Measurements from ENCODE around the gene ARHGAP26. TPM values are rescaled to one million over a fixed set of nuclear protein-coding genes. Genes with fewer than 3 reads are reported as not detected.

The ARHGAP26 gene
- total and polyA plus RNA-seq, 7 experiments from 2014 or later = 10.5 to 123 (median 22.7) TPM

DNA sequence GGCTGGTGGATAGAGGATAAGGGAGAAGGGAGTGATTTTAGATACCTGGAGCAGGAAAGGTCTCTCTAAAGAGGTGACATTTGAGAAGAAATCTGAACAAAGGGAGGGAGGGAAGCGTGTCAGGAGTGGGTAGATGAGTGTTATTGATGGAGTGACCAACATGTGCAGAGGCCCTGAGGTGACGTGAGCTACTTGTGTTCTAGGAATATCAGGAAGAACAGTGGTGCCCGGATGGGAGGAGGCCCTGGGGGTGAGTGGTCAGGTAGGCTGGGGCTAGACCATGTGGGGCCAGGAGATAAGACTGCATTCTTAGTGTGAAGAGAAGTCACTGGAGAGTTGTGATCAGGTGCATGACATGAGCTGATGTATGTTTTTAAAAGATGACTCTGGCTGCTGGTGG is 256.2 kb downstream of the ARHGAP26 start:
- H3K36me3 ChIP-seq (ENCODE audit: control insufficient read depth in 2 of 3, insufficient read depth in 3 of 3, low read length in 3 of 3) = no peaks in the 10 kb centered on the region
- H3K4me3 ChIP-seq (ENCODE audit: low read length) = no peak overlapping the region
- Mint-ChIP-seq H3K4me1 (peaks cover 29 to 57% (median 51%) of the 10 kb centered on the region in 7 donors), H3K27ac (peak overlapping the region in 3 of 9 donors; percentile 3 to 43 (median 34)), H3K9me3 (no peaks in the 10 kb centered on the region), H3K27me3 (no peaks in the 10 kb centered on the region), H3K4me3 (no peak overlapping the region), H3K36me3 (peaks cover 0 to 19% (median 11%) of the 10 kb centered on the region in 5 donors)
- DNase-seq (no peak), ATAC-seq (no peak)
- intact Hi-C loops (cut with micrococcal nuclease) = no loop called here
- peaks cover 17 to 32% of the 10 kb centered on the region in 2 donors for H3K4me1 ChIP-seq (ENCODE audit: control insufficient read depth in 2 of 2, insufficient read depth in 2 of 2, low read length in 2 of 2)
- POLR2A ChIA-PET = no interaction called here
- H3K9me3 ChIP-seq (ENCODE audit: control insufficient read depth in 2 of 3, low read length in 3 of 3) = no peaks in the 10 kb centered on the region
- CTCF ChIA-PET = no interaction called here
- no peak overlapping the region for H3K27ac ChIP-seq (ENCODE audit: low read depth, low read length)
- no peaks in the 10 kb centered on the region for H3K27me3 ChIP-seq (ENCODE audit: control insufficient read depth in 2 of 2, insufficient read depth in 2 of 2, low read length in 2 of 2)

DNA sequence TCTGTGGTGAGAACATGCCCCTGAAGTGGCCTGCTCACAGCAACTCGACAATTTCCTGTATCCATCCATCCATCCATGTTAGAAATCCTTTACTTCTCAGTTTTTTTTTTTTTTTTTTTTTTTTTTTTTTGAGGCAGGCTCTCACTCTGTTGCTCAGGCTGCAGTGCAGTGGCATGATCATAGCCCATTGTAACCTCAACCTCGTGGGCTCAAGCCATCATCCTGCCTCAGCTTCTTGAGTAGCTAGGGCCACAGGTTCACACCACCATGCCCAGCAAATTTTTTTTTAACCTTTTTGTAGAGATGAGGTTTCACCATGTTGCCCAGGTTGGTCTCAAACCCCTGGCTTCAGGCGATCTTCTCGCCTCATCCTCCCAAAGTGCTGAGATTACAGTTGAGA is 259.1 kb downstream of the ARHGAP26 start:
- H3K27ac Mint-ChIP-seq = peak overlapping the region in 1 of 9 donors; percentile 18
- no peak for DNase-seq
- no peak for ATAC-seq
- peak overlapping the region in 2 of 10 donors; percentile 61 to 73 for H3K4me3 Mint-ChIP-seq
- no peaks in the 10 kb centered on the region for H3K36me3 ChIP-seq (ENCODE audit: control insufficient read depth in 2 of 3, insufficient read depth in 3 of 3, low read length in 3 of 3)
- ChIA-PET CTCF (no interaction called here), POLR2A (no interaction called here)
- no peaks in the 10 kb centered on the region for H3K27me3 ChIP-seq (ENCODE audit: control insufficient read depth in 2 of 2, insufficient read depth in 2 of 2, low read length in 2 of 2)
- peaks cover 25 to 48% (median 37%) of the 10 kb centered on the region in 7 donors for H3K4me1 Mint-ChIP-seq
- H3K36me3 Mint-ChIP-seq = peaks cover 0 to 25% (median 17%) of the 10 kb centered on the region in 5 donors
- H3K27me3 Mint-ChIP-seq = no peaks in the 10 kb centered on the region
- no peak overlapping the region for H3K4me3 ChIP-seq (ENCODE audit: low read length)
- intact Hi-C loops (cut with micrococcal nuclease) = no loop called here
- H3K4me1 ChIP-seq (ENCODE audit: control insufficient read depth in 2 of 2, insufficient read depth in 2 of 2, low read length in 2 of 2) = peaks cover 17 to 24% of the 10 kb centered on the region in 2 donors
- no peak overlapping the region for H3K27ac ChIP-seq (ENCODE audit: low read depth, low read length)
- no peaks in the 10 kb centered on the region for H3K9me3 Mint-ChIP-seq
- H3K9me3 ChIP-seq (ENCODE audit: control insufficient read depth in 2 of 3, low read length in 3 of 3) = no peaks in the 10 kb centered on the region

DNA sequence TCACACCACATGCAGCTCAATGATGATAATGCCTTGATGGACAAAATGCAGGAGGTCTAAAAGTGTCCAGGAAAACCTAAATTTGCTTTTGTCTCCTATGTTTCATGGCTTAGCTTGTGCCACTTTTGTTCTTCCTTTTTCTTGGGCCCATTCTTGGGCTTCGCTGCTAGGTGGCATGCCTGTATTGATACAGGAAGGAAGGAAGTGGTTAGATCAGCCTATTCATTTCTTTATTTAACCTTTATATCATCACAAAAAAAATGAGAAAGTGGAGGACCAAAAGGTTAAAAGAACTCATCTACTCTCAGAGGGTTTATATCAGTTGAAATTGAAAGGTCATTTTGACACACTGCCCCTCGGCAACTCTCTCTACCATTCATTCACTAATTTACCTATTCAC is 260.2 kb downstream of the ARHGAP26 start:
- intact Hi-C loops (cut with micrococcal nuclease) = loop anchor here in 1 of 2 donors (1.0 kb wide), 2 partner anchors 374 to 795 kb away; no protein-coding TSS in a partner anchor
- peak overlapping the region; percentile 8 to 74 (median 62) for H3K4me3 Mint-ChIP-seq
- H3K27ac Mint-ChIP-seq = peak overlapping the region in 3 of 9 donors; percentile 21 to 54 (median 32)
- Histone ChIP-seq H3K4me3 (ENCODE audit: low read length) (peak overlapping the region; percentile 2), H3K36me3 (ENCODE audit: control insufficient read depth in 2 of 3, insufficient read depth in 3 of 3, low read length in 3 of 3) (no peaks in the 10 kb centered on the region), H3K9me3 (ENCODE audit: control insufficient read depth in 2 of 3, low read length in 3 of 3) (no peaks in the 10 kb centered on the region), H3K4me1 (ENCODE audit: control insufficient read depth in 2 of 2, insufficient read depth in 2 of 2, low read length in 2 of 2) (peaks cover 17 to 24% of the 10 kb centered on the region in 2 donors), H3K27ac (ENCODE audit: low read depth, low read length) (no peak overlapping the region), H3K27me3 (ENCODE audit: control insufficient read depth in 2 of 2, insufficient read depth in 2 of 2, low read length in 2 of 2) (no peaks in the 10 kb centered on the region)
- H3K27me3 Mint-ChIP-seq = no peaks in the 10 kb centered on the region
- peaks cover 25 to 44% (median 32%) of the 10 kb centered on the region in 7 donors for H3K4me1 Mint-ChIP-seq
- H3K9me3 Mint-ChIP-seq = no peaks in the 10 kb centered on the region
- POLR2A ChIA-PET = interaction anchor here (0.6 kb wide), 1 partner anchor 256 kb away, joined by 5 read pairs; no protein-coding TSS in a partner anchor
- peak; percentile 67 for ATAC-seq
- DNase-seq = peak in 6 of 9 donors; percentile 11 to 44 (median 31)
- peaks cover 0 to 29% (median 22%) of the 10 kb centered on the region in 5 donors for H3K36me3 Mint-ChIP-seq
- CTCF ChIA-PET = interaction anchor here (1.0 kb wide), 1 partner anchor 28 kb away, joined by 5 read pairs; no protein-coding TSS in a partner anchor

DNA sequence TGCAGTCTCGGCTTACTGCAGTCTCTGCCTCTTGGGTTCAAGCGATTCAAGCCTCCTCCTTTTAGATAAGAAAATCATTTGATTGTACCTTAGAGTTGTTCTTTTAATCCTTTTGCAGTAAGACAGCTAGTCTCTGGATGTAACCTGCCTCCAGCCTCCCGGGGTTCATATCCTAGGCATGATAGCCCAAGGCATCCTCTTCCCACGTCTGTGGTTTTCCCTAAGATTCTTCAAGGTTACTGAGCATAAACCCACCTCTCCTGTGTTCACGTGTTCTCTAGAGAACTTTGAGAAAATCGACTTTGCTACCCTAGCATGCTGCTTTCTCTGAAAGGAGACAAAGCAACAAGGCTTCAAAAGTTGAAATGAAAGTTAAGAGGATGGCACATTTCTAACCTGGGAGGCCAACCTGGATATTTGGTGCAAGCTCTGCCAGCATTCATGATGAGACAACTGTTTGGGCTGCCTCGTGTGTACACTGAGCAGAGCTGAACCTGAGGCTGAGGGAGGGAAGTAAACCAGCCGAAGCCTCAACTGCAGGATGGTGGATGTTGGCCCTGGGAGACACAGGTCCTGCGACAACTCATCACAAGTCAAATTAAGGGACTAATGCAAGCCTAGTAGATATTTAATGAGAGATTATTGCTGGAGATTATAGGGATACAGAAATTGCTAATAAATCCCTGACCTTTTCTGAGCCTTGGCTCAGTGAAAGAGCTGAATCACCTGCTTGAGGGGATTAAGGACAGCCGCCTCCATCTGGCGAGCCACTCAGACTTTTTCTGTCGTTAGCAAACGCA is 261.8 kb downstream of the ARHGAP26 start:
- POLR2A ChIA-PET = no interaction called here
- H3K27ac ChIP-seq (ENCODE audit: low read depth, low read length) = no peak overlapping the region
- ATAC-seq (no peak), DNase-seq (no peak)
- no peak overlapping the region for H3K4me3 Mint-ChIP-seq
- no peaks in the 10 kb centered on the region for H3K27me3 ChIP-seq (ENCODE audit: control insufficient read depth in 2 of 2, insufficient read depth in 2 of 2, low read length in 2 of 2)
- H3K36me3 Mint-ChIP-seq = peaks cover 0 to 33% (median 22%) of the 10 kb centered on the region in 5 donors
- H3K27ac Mint-ChIP-seq = peak overlapping the region in 2 of 9 donors; percentile 23 to 59
- intact Hi-C loops (cut with micrococcal nuclease) = no loop called here
- H3K36me3 ChIP-seq (ENCODE audit: control insufficient read depth in 2 of 3, insufficient read depth in 3 of 3, low read length in 3 of 3) = no peaks in the 10 kb centered on the region
- no peaks in the 10 kb centered on the region for H3K27me3 Mint-ChIP-seq
- peaks cover 17 to 24% of the 10 kb centered on the region in 2 donors for H3K4me1 ChIP-seq (ENCODE audit: control insufficient read depth in 2 of 2, insufficient read depth in 2 of 2, low read length in 2 of 2)
- peaks cover 23 to 37% (median 32%) of the 10 kb centered on the region in 7 donors for H3K4me1 Mint-ChIP-seq
- CTCF ChIA-PET = no interaction called here
- H3K9me3 ChIP-seq (ENCODE audit: control insufficient read depth in 2 of 3, low read length in 3 of 3) = no peaks in the 10 kb centered on the region
- H3K4me3 ChIP-seq (ENCODE audit: low read length) = no peak overlapping the region
- H3K9me3 Mint-ChIP-seq = no peaks in the 10 kb centered on the region

DNA sequence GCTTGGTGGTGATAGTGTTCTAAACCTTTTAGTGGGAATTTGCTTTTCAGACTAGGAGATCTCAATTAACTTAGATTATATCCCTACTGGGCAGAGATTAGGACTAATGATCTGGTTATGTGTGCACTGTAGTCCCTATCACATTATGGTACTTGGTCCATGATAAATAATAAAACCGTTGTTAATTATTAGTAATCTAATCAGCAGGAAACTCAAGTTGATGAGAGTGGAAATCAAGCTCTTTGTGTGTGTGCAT is 262.3 kb downstream of the ARHGAP26 start:
- H3K27me3 Mint-ChIP-seq = no peaks in the 10 kb centered on the region
- H3K4me1 ChIP-seq (ENCODE audit: control insufficient read depth in 2 of 2, insufficient read depth in 2 of 2, low read length in 2 of 2) = peaks cover 17 to 24% of the 10 kb centered on the region in 2 donors
- peaks cover 23 to 40% (median 32%) of the 10 kb centered on the region in 7 donors for H3K4me1 Mint-ChIP-seq
- no peaks in the 10 kb centered on the region for H3K27me3 ChIP-seq (ENCODE audit: control insufficient read depth in 2 of 2, insufficient read depth in 2 of 2, low read length in 2 of 2)
- no peaks in the 10 kb centered on the region for H3K9me3 Mint-ChIP-seq
- H3K4me3 Mint-ChIP-seq = no peak overlapping the region
- ChIA-PET CTCF (no interaction called here), POLR2A (no interaction called here)
- peak overlapping the region in 1 of 9 donors; percentile 59 for H3K27ac Mint-ChIP-seq
- intact Hi-C loops (cut with micrococcal nuclease) = no loop called here
- H3K36me3 Mint-ChIP-seq = peaks cover 0 to 38% (median 22%) of the 10 kb centered on the region in 5 donors
- H3K4me3 ChIP-seq (ENCODE audit: low read length) = no peak overlapping the region
- no peak overlapping the region for H3K27ac ChIP-seq (ENCODE audit: low read depth, low read length)
- H3K9me3 ChIP-seq (ENCODE audit: control insufficient read depth in 2 of 3, low read length in 3 of 3) = no peaks in the 10 kb centered on the region
- DNase-seq (no peak), ATAC-seq (no peak)
- no peaks in the 10 kb centered on the region for H3K36me3 ChIP-seq (ENCODE audit: control insufficient read depth in 2 of 3, insufficient read depth in 3 of 3, low read length in 3 of 3)

DNA sequence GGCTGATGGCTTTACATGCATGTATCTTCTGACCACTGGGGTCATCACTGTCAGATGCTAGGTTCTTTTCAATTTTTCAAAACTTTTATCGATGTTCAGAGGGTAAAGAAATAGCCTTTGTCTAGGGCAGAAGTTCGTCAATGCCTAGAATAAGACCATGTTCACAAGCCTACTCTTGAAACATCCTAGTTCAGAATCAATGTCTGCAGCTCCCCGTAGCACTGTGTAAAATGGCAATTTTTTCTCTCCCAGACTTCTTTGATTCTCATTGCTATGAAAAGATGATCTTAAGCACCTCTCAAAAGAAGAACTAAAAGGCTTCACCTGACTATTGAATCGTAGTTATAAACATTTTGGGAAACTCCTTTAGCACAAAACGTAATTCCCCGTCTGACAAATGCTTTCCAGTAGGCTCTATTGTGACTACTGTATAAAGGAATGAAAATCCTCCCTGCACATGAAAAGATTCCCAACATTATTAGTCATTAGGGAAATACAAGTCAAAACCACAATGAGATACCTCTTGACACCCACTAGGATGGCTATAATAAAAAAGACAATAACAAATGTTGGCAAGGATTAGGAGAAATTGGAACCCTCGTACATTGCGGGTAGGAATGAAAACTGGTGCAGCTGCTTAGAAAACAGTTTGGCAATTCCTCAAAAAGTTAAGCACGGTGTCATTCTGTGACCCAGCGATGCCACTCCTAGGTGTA is 263.5 kb downstream of the ARHGAP26 start:
- no peak for ATAC-seq
- DNase-seq = no peak
- POLR2A ChIA-PET = no interaction called here
- Mint-ChIP-seq H3K4me1 (peaks cover 23 to 49% (median 32%) of the 10 kb centered on the region in 7 donors), H3K27ac (no peak overlapping the region), H3K4me3 (no peak overlapping the region), H3K9me3 (no peaks in the 10 kb centered on the region), H3K36me3 (peaks cover 0 to 46% (median 22%) of the 10 kb centered on the region in 5 donors), H3K27me3 (no peaks in the 10 kb centered on the region)
- Histone ChIP-seq H3K9me3 (ENCODE audit: control insufficient read depth in 2 of 3, low read length in 3 of 3) (no peaks in the 10 kb centered on the region), H3K36me3 (ENCODE audit: control insufficient read depth in 2 of 3, insufficient read depth in 3 of 3, low read length in 3 of 3) (no peaks in the 10 kb centered on the region), H3K4me3 (ENCODE audit: low read length) (no peak overlapping the region), H3K27me3 (ENCODE audit: control insufficient read depth in 2 of 2, insufficient read depth in 2 of 2, low read length in 2 of 2) (no peaks in the 10 kb centered on the region), H3K27ac (ENCODE audit: low read depth, low read length) (no peak overlapping the region), H3K4me1 (ENCODE audit: control insufficient read depth in 2 of 2, insufficient read depth in 2 of 2, low read length in 2 of 2) (peaks cover 17 to 24% of the 10 kb centered on the region in 2 donors)
- intact Hi-C loops (cut with micrococcal nuclease) = no loop called here
- CTCF ChIA-PET = no interaction called here

All from naive thymus-derived CD4-positive, alpha-beta T cell (primary cell).